SK-N-SH treated with all-trans-retinoic acid at 6 μM for 48 hours (cell line): ENCODE measurements around the gene SMIM9.

Experiments used
- BACH2 ChIP-seq: fragments of 250-450 bp; sonication (Bioruptor Pico); IDR thresholded peaks from 2 replicates; pipeline ENCODE4 v1.9.0; 2021; ENCODE audit warnings: mild to moderate bottlenecking, borderline replicate concordance
- CREB5 ChIP-seq: fragments of 250-450 bp; sonication (Bioruptor Pico); IDR thresholded peaks from 2 replicates; pipeline ENCODE4 v1.5.1; 2020; ENCODE audit warnings: low read depth, mild to moderate bottlenecking, moderate library complexity
- CSDC2 ChIP-seq: fragments of 250-450 bp; sonication (Bioruptor Pico); IDR thresholded peaks from 2 replicates; pipeline ENCODE4 v1.5.0; 2020; ENCODE audit warnings: mild to moderate bottlenecking, moderate library complexity
- CSRNP3 ChIP-seq: fragments of 250-450 bp; sonication (Bioruptor Pico); IDR thresholded peaks from 2 replicates; pipeline ENCODE4 v1.5.1; 2021; ENCODE audit warnings: mild to moderate bottlenecking, moderate library complexity
- ISL1 ChIP-seq: fragments of 250-450 bp; sonication (Bioruptor Pico); IDR thresholded peaks from 2 replicates; pipeline ENCODE4 v2.1.2; 2022; ENCODE audit warnings: mild to moderate bottlenecking, moderate library complexity
- OSR1 ChIP-seq: fragments of 250-450 bp; sonication (Bioruptor Pico); IDR thresholded peaks from 2 replicates; pipeline ENCODE4 v1.8.0; 2022; ENCODE audit warnings: moderate library complexity, mild to moderate bottlenecking, inconsistent platforms
- PATZ1 ChIP-seq: fragments of 250-450 bp; sonication (Bioruptor Pico); IDR thresholded peaks from 2 replicates; pipeline ENCODE4 v1.8.0; 2020; ENCODE audit warnings: mild to moderate bottlenecking, moderate library complexity, borderline replicate concordance
- POU6F1 ChIP-seq: fragments of 250-450 bp; sonication (Bioruptor Pico); IDR thresholded peaks from 2 replicates; pipeline ENCODE4 v1.8.0; 2021; ENCODE audit warnings: low read depth, mild to moderate bottlenecking, moderate library complexity, borderline replicate concordance
- RARB ChIP-seq: fragments of 250-450 bp; sonication (Bioruptor Pico); IDR thresholded peaks from 2 replicates; pipeline ENCODE4 v1.8.0; 2021; ENCODE audit warnings: mild to moderate bottlenecking, moderate library complexity
- TOX ChIP-seq: fragments of 250-450 bp; sonication (Bioruptor Pico); IDR thresholded peaks from 2 replicates; pipeline ENCODE4 v1.8.0; 2021; ENCODE audit warnings: mild to moderate bottlenecking, moderate library complexity, borderline replicate concordance
- ZFP3 ChIP-seq: fragments of 250-450 bp; sonication (Bioruptor Pico); IDR thresholded peaks from 2 replicates; pipeline ENCODE4 v1.5.0; 2020; ENCODE audit warnings: mild to moderate bottlenecking, moderate library complexity
- ZFP30 ChIP-seq: fragments of 450-650 bp; formaldehyde crosslinking; IDR thresholded peaks from 2 replicates; pipeline ENCODE4 v1.5.0; 2022; ENCODE audit warnings: mild to moderate bottlenecking, moderate library complexity
- ZNF565 ChIP-seq: fragments of 450-650 bp; formaldehyde crosslinking; conservative IDR thresholded peaks from 2 replicates; pipeline ENCODE4 v1.5.0; 2020; ENCODE audit warnings: low read depth, mild to moderate bottlenecking, moderate library complexity

GRCh38 chrX:154815274-154815818, 19.1 kb downstream of the SMIM9 start:
- TF ChIP-seq RARB (CRISPR knock-in tag) (no peak), CREB5 (no peak), POU6F1 (CRISPR knock-in tag) (no peak), CSDC2 (CRISPR knock-in tag) (no peak), ZNF565 (no peak), PATZ1 (CRISPR knock-in tag) (no peak), CSRNP3 (CRISPR knock-in tag) (no peak), ISL1 (no peak), ZFP30 (CRISPR knock-in tag) (no peak), BACH2 (CRISPR knock-in tag) (no peak), OSR1 (CRISPR knock-in tag) (no peak), ZFP3 (CRISPR knock-in tag) (no peak), TOX (CRISPR knock-in tag) (no peak)
